ENCODE data around the gene CRAMP1.
A peak's percentile ranks its signal among the peaks of the same experiment; 100 is the strongest.

CRAMP1 gene

GRCh38 chr16:1687427-1688316 is 75.5 kb downstream of the CRAMP1 start:
- no peak for DNase-seq (ENCODE audit: low read depth in 2 of 2)

GRCh38 chr16:1688807-1689560 is 76.8 kb downstream of the CRAMP1 start:
- no peak for DNase-seq (ENCODE audit: low read depth in 2 of 2)

- no peak for DNase-seq (ENCODE audit: low read depth in 2 of 2)
These were observed 77.7 kb downstream of the CRAMP1 start for GRCh38 chr16:1689853-1690252.

- no peak for DNase-seq (ENCODE audit: low read depth in 2 of 2)
These were observed 78.7 kb downstream of the CRAMP1 start for GRCh38 chr16:1690810-1691209.

GRCh38 chr16:1691276-1691675 is 79.1 kb downstream of the CRAMP1 start:
- no peak for DNase-seq (ENCODE audit: low read depth in 2 of 2)

- no peak for DNase-seq (ENCODE audit: low read depth in 2 of 2)
These were observed 79.8 kb downstream of the CRAMP1 start for GRCh38 chr16:1691956-1692355.

GRCh38 chr16:1696863-1697262 is 84.7 kb downstream of the CRAMP1 start:
- DNase-seq (ENCODE audit: low read depth in 2 of 2): no peak

GRCh38 chr16:1698680-1699079 is 86.5 kb downstream of the CRAMP1 start:
- no peak for DNase-seq (ENCODE audit: low read depth in 2 of 2)

GRCh38 chr16:1700246-1700645 is 88.1 kb downstream of the CRAMP1 start:
- no peak for DNase-seq (ENCODE audit: low read depth in 2 of 2)

GRCh38 chr16:1701216-1701878 is 89.2 kb downstream of the CRAMP1 start:
- no peak for DNase-seq (ENCODE audit: low read depth in 2 of 2)

GRCh38 chr16:1705324-1705687 is 93.1 kb downstream of the CRAMP1 start:
- peak in 1 of 2 donors; percentile 6 for DNase-seq (ENCODE audit: low read depth in 2 of 2)

GRCh38 chr16:1705688-1706385 is 93.7 kb downstream of the CRAMP1 start, which contains the start of gene MAPK8IP3:
Gene MAPK8IP3 (plus strand): TSS chr16:1706195. CDS start chr16:1706340, 145 bp downstream.
- DNase-seq (ENCODE audit: low read depth in 2 of 2): peak; percentile 76 to 88

- DNase-seq (ENCODE audit: low read depth in 2 of 2): peak; percentile 31 to 54
These were observed 94.4 kb downstream of the CRAMP1 start for GRCh38 chr16:1706386-1707192.

GRCh38 chr16:1707193-1707790 is 95.1 kb downstream of the CRAMP1 start:
- no peak for DNase-seq (ENCODE audit: low read depth in 2 of 2)

- DNase-seq (ENCODE audit: low read depth in 2 of 2): no peak
These were observed 96.1 kb downstream of the CRAMP1 start for GRCh38 chr16:1708083-1708767.

- DNase-seq (ENCODE audit: low read depth in 2 of 2): peak in 1 of 2 donors; percentile 20
These were observed 96.6 kb downstream of the CRAMP1 start for GRCh38 chr16:1708768-1709180.

GRCh38 chr16:1709356-1709755 is 97.2 kb downstream of the CRAMP1 start:
- DNase-seq (ENCODE audit: low read depth in 2 of 2): no peak

GRCh38 chr16:1710811-1711507 is 98.8 kb downstream of the CRAMP1 start:
- DNase-seq (ENCODE audit: low read depth in 2 of 2): no peak

GRCh38 chr16:1712791-1713261 is 100.7 kb downstream of the CRAMP1 start:
- DNase-seq (ENCODE audit: low read depth in 2 of 2): no peak
